Upper lobe of right lung (tissue), 1 donor: ENCODE data around the gene RTTN. TPM values are rescaled to one million over a fixed set of nuclear protein-coding genes. Genes with fewer than 3 reads are reported as not detected.

Source experiments
- ATAC-seq: fragments of 200-7000 bp; cut with Tn5 transposase; one replicate; pipeline ENCODE4 v1.9.1; 2020; ENCODE audit warnings: mild to moderate bottlenecking, moderate library complexity
- DNase-seq: peaks from one replicate; pipeline ENCODE4 v3.0.0-alpha.2; 2020
- H3K27ac ChIP-seq: fragments of 200-600 bp; one replicate; pipeline ENCODE4 v1.8.0; 2022
- H3K27me3 ChIP-seq: fragments of 200-600 bp; one replicate; pipeline ENCODE4 v1.8.0; 2022; ENCODE audit warnings: mild to moderate bottlenecking
- H3K36me3 ChIP-seq: fragments of 200-600 bp; one replicate; pipeline ENCODE4 v1.8.0; 2022
- H3K4me1 ChIP-seq: fragments of 200-600 bp; one replicate; pipeline ENCODE4 v1.8.0; 2022
- H3K4me3 ChIP-seq: fragments of 200-600 bp; one replicate; pipeline ENCODE4 v1.8.0; 2022; ENCODE audit warnings: mild to moderate bottlenecking
- H3K9me3 ChIP-seq: fragments of 200-600 bp; one replicate; pipeline ENCODE4 v1.8.0; 2022
- intact Hi-C: fragments of 100-400 bp; cut with DNase I; formaldehyde crosslinking; loops from one replicate; pipeline ENCODE4 v1.11.0; 2022
- total RNA-seq: library from RNA; stranded (reverse); fragmentation: NEBNext Ultra II Directional; extraction: Animal tissue kit (Norgen Biotek cat#: 25700); gene quantifications from one replicate; pipeline ENCODE4 v1.2.1, GENCODE V29; 2021
- TF ChIP-seq, protein P1 (sequence below): fragments of 200-600 bp; IDR thresholded peaks from one replicate; pipeline ENCODE4 v1.8.0; 2022; ENCODE audit warnings: antibody characterized with exemption
- donor health status: DM: no; HTN: yes; CAD: no; lungs with severe emphysema.

Gene RTTN
- total RNA-seq, 1 donor from 2014 or later = 13.0 TPM

DNA sequence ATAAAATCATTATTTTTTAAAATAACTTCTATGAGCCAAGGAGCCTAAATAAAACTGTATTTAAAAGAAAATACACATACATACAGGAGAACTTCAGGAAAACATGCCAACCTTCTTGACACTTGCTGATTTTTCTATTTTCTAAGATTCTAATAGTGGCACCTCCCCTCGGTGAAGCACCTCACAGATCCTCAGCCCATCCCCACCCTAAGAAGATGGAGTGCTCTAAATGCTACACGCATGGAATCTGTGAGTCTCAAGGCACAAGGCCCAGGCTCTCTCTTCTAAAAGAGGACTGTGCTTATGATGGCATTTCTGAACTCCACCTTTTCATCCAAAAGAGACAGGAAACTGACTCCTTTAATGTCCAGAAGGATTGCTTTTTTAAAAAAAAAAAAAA, 56.3 kb downstream of the RTTN start:
- Histone ChIP-seq H3K4me1 (no peaks in the 10 kb centered on the region), H3K36me3 (peaks cover 56% of the 10 kb centered on the region), H3K27me3 (no peaks in the 10 kb centered on the region), H3K4me3 (no peak overlapping the region), H3K9me3 (no peaks in the 10 kb centered on the region), H3K27ac (no peak overlapping the region)
- intact Hi-C loops = no loop called here
- ATAC-seq (no peak), DNase-seq (no peak)
- TF ChIP-seq, protein P1, sequence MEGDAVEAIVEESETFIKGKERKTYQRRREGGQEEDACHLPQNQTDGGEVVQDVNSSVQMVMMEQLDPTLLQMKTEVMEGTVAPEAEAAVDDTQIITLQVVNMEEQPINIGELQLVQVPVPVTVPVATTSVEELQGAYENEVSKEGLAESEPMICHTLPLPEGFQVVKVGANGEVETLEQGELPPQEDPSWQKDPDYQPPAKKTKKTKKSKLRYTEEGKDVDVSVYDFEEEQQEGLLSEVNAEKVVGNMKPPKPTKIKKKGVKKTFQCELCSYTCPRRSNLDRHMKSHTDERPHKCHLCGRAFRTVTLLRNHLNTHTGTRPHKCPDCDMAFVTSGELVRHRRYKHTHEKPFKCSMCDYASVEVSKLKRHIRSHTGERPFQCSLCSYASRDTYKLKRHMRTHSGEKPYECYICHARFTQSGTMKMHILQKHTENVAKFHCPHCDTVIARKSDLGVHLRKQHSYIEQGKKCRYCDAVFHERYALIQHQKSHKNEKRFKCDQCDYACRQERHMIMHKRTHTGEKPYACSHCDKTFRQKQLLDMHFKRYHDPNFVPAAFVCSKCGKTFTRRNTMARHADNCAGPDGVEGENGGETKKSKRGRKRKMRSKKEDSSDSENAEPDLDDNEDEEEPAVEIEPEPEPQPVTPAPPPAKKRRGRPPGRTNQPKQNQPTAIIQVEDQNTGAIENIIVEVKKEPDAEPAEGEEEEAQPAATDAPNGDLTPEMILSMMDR = no peak

DNA sequence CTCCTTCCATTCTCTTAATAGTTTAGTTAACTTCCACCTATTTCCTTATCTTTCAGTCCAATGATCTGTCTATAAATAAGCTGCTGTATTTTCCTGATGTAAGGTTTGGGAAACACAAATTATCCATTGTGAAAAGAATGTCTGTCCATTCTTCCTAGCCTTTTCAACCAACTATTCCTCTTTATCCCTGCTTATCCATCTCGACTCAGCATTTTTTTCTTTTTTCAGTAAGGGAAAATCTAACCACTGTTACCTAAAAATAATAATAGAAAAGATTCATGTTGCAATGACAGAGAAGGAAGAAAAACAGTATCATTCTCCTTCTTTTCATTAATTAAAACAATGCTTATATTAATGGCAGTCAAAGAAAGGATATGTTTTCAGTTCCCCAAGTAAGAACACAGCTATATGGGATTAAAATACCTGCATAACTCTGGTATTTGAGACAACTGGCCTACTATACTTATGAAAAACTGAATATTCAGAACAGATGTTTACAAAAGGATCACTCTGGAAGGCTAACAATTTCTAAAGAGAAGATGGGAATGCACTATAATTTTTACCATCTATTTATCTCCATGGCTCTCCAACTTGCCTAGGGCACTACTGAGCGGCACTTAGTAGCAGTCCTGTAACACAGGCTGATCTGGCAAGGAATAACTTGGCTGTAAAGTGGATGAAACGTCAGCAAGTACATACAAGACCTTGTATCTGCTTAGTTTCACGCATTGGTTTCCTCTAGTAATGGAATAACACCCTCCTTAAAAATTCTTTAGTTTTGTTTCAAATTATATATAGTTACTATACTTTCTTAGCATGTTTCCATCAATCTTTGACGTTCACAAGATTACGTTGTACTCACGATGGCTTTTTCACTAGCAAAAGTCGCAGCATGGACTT, 57.2 kb downstream of the RTTN start:
- no peaks in the 10 kb centered on the region for H3K9me3 ChIP-seq
- H3K36me3 ChIP-seq = peaks cover 56% of the 10 kb centered on the region
- TF ChIP-seq, protein P1 = no peak
- ATAC-seq (no peak), DNase-seq (no peak)
- no peaks in the 10 kb centered on the region for H3K4me1 ChIP-seq
- H3K27ac ChIP-seq = no peak overlapping the region
- H3K27me3 ChIP-seq = no peaks in the 10 kb centered on the region
- intact Hi-C loops = no loop called here
- no peak overlapping the region for H3K4me3 ChIP-seq

DNA sequence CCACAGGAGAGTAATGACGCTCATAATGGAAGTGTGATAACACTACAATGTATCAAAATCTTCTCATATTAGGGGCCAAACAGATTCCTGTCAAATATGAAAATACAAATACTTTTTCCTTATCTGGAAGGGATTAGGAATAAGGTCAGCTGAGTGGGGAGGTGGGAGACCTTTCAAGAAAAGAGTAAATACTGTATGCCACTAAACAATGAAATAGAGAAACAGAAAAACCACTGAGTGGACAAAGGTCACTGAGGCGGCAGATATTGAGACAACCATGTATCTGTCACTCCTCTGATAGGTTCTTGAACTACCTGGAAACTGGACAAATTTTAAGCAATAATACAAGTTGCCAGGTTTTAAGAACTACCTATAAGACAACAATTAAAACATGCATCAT, 59.3 kb downstream of the RTTN start:
- H3K27me3 ChIP-seq = no peaks in the 10 kb centered on the region
- TF ChIP-seq, protein P1 = no peak
- no peak overlapping the region for H3K4me3 ChIP-seq
- intact Hi-C loops = no loop called here
- no peaks in the 10 kb centered on the region for H3K9me3 ChIP-seq
- H3K36me3 ChIP-seq = peaks cover 56% of the 10 kb centered on the region
- H3K27ac ChIP-seq = no peak overlapping the region
- DNase-seq (no peak), ATAC-seq (no peak)
- no peaks in the 10 kb centered on the region for H3K4me1 ChIP-seq

DNA sequence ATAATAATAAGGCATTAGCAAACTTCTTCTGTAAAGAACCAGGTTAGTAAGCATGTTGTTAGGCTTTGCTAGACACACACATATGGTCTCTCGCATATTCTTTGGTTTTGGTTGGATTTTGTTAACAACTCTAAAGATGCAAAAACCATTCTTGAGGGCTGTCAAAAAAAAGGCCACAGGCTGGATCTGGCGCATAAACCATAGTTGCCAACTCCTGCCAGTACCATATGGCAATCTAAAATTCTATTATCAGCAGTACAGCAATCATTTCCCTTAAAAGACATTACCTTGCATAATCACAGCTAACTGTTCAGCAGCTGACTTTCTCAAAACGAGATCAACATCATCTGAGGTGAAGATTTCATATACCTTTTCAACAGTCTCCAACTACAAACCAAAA, 63.5 kb downstream of the RTTN start:
- H3K4me3 ChIP-seq = no peak overlapping the region
- no peaks in the 10 kb centered on the region for H3K9me3 ChIP-seq
- no peaks in the 10 kb centered on the region for H3K4me1 ChIP-seq
- no peak overlapping the region for H3K27ac ChIP-seq
- intact Hi-C loops = no loop called here
- ATAC-seq (no peak), DNase-seq (no peak)
- H3K36me3 ChIP-seq = peaks cover 23% of the 10 kb centered on the region
- no peaks in the 10 kb centered on the region for H3K27me3 ChIP-seq
- TF ChIP-seq, protein P1 = no peak

DNA sequence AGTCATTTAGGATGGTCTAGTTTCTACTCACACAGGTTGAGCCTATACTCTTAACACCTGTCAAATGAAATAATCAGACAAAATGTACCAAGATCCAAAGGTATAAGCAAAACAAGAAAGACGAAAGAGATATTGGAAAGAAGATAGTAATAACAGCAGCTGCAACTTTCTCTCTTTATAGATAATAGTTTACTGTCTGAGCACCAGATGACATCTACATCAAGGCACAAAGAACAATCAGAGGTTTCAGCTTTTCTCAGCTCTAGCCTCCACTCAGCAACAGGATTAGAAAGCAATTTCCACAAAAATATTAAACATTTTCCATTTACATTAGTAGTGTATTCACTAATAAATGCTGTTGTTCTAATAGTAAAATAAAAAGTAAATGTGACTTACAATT, 66.3 kb downstream of the RTTN start:
- ATAC-seq = no peak
- TF ChIP-seq, protein P1 = no peak
- no peaks in the 10 kb centered on the region for H3K27me3 ChIP-seq
- no peak overlapping the region for H3K4me3 ChIP-seq
- peaks cover 9% of the 10 kb centered on the region for H3K36me3 ChIP-seq
- H3K4me1 ChIP-seq = no peaks in the 10 kb centered on the region
- H3K27ac ChIP-seq = no peak overlapping the region
- H3K9me3 ChIP-seq = no peaks in the 10 kb centered on the region
- DNase-seq = no peak
- intact Hi-C loops = no loop called here
